ENCODE data around the gene DCLK1. TPM values are rescaled to one million over a fixed set of nuclear protein-coding genes. Genes with fewer than 3 reads are reported as not detected.
A peak's percentile ranks its signal among the peaks of the same experiment; 100 is the strongest.

DCLK1 gene
- total RNA-seq, 1 experiment from 2014 or later = 36.2 TPM

- Histone ChIP-seq H3K23me2 (ENCODE audit: insufficient read length, low read depth, low read length, poor library complexity, severe bottlenecking) (peaks cover 4% of the 10 kb centered on the region), H3K79me2 (ENCODE audit: insufficient read depth, low read length) (no peaks in the 10 kb centered on the region; the same call in 1 of the 2 replicates), H2BK15ac (ENCODE audit: low read depth, low read length) (no peak overlapping the region), H3K56ac (ENCODE audit: insufficient read length, low read depth, low read length) (no peak overlapping the region), H2AK5ac (ENCODE audit: insufficient read length, low read length) (no peak overlapping the region), H4K5ac (ENCODE audit: insufficient read length, low read depth, low read length) (no peak overlapping the region), H3K4me2 (ENCODE audit: insufficient read depth, insufficient read length, low read length) (no peak overlapping the region), H3K14ac (ENCODE audit: insufficient read depth, low read length) (no peak overlapping the region), H3K4me1 (ENCODE audit: insufficient read depth, low read length) (peaks cover 24% of the 10 kb centered on the region; the same call in 1 of the 2 replicates), H2AFZ (ENCODE audit: low read length) (no peak overlapping the region), H3K23ac (ENCODE audit: insufficient read length, low read depth, low read length) (no peak overlapping the region), H3K79me1 (ENCODE audit: insufficient read depth, low read depth, low read length, poor library complexity, severe bottlenecking) (no peaks in the 10 kb centered on the region), H3K18ac (ENCODE audit: insufficient read length, low read depth, low read length) (no peak overlapping the region), H3K27me3 (ENCODE audit: insufficient read depth, low read length) (no peaks in the 10 kb centered on the region), H2BK120ac (ENCODE audit: low read depth, low read length, poor library complexity, severe bottlenecking) (no peak overlapping the region), H3K9ac (ENCODE audit: extremely low read depth, insufficient read length, low read length) (no peak overlapping the region), H4K8ac (replicated peaks; ENCODE audit: insufficient read length, low read depth, low read length) (no peak overlapping the region), H3K9me3 (ENCODE audit: control insufficient read depth, low read depth, low read length) (no peaks in the 10 kb centered on the region), H3T11ph (ENCODE audit: low read length) (no peak overlapping the region), H2BK20ac (ENCODE audit: low read depth, low read length, poor library complexity, severe bottlenecking) (no peak overlapping the region), H2BK5ac (ENCODE audit: insufficient read length, low read length) (no peak overlapping the region), H4K91ac (ENCODE audit: insufficient read length, low read depth, low read length) (no peak overlapping the region), H3K27ac (ENCODE audit: insufficient read length, low read depth, low read length) (no peak overlapping the region), H2BK12ac (ENCODE audit: insufficient read length, low read depth, low read length) (no peak overlapping the region), H4K20me1 (ENCODE audit: control insufficient read depth, insufficient read depth, insufficient read length) (no peaks in the 10 kb centered on the region), H3K4ac (ENCODE audit: low read depth, low read length) (no peak overlapping the region)
- no peak for DNase-seq
- Mint-ChIP-seq H3K36me3 (ENCODE audit: insufficient read depth in 1 of 3, low read depth in 3 of 3) (peaks cover 3 to 41% (median 18%) of the 10 kb centered on the region in 3 experiments), H3K27me3 (ENCODE audit: low read depth) (no peaks in the 10 kb centered on the region), H3K4me3 (peak overlapping the region; percentile 67 to 69), H3K27ac (peak overlapping the region in 2 of 3 experiments; percentile 49 to 81; a peak in 1 of 7 replicates), H3K9me3 (no peaks in the 10 kb centered on the region; a peak in 1 of 5 replicates), H3K4me1 (peaks cover 72 to 82% of the 10 kb centered on the region in 2 experiments)
- no CpG with 5 or more reads among the region's 8 CpGs for WGBS (ENCODE audit: extremely low coverage, insufficient read length, low lambda C conversion rate)
- TF ChIP-seq, protein P1, sequence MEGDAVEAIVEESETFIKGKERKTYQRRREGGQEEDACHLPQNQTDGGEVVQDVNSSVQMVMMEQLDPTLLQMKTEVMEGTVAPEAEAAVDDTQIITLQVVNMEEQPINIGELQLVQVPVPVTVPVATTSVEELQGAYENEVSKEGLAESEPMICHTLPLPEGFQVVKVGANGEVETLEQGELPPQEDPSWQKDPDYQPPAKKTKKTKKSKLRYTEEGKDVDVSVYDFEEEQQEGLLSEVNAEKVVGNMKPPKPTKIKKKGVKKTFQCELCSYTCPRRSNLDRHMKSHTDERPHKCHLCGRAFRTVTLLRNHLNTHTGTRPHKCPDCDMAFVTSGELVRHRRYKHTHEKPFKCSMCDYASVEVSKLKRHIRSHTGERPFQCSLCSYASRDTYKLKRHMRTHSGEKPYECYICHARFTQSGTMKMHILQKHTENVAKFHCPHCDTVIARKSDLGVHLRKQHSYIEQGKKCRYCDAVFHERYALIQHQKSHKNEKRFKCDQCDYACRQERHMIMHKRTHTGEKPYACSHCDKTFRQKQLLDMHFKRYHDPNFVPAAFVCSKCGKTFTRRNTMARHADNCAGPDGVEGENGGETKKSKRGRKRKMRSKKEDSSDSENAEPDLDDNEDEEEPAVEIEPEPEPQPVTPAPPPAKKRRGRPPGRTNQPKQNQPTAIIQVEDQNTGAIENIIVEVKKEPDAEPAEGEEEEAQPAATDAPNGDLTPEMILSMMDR (conservative IDR thresholded peaks at IDR 0.05) = no peak
These were observed 276.9 kb downstream of the DCLK1 start for GRCh38 chr13:35854286-35854685.
